Measurements from ENCODE around the gene TFIP11.

GRCh38 chr22:26479792-26480610, 32.3 kb downstream of the TFIP11 start:
- no peak for TF ChIP-seq CTCF (IDR thresholded peaks at IDR 0.05)
- no peak for TF ChIP-seq POLR2A (IDR thresholded peaks at IDR 0.05)
